ENCODE data around the gene PRSS21.

PRSS21 gene

DNA sequence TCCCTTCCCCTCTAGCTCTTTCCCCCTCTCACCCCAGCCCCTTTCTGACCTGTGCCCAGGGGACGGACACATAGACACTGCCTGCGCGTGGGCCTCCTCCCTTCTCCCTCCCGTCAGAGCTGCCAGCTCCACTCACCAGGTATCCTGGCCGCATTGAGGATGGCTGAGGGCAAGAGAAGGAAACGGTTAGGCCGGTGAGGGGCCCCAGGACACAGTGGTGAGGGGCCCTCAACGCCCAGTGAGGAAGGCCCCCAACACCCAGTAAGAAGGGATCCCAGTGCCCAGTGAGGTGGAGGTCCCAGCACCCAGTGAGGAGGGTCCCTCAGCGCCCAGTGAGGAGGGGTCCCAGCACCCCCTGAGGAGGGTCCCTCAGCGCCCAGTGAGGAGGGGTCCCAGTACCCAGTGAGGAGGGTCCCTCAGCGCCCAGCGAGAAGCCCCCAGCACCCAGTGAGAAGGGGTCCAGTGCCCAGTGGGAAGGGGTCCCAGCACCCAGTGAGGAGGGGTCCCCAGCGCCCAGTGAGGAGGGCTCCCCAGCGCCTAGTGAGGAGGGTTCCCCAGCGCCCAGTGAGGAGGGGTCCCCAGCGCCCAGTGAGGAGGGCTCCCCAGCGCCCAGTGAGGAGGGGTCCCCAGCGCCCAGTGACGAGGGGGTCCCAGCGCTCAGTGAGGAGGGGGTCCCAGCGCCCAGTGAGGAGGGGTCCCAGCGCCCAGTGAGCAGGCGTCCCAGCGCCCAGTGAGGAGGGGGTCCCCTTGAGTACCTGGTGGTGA is 39.8 kb downstream of the PRSS21 start:
- intact Hi-C loops (cut with DNase I), result no loop called here

DNA sequence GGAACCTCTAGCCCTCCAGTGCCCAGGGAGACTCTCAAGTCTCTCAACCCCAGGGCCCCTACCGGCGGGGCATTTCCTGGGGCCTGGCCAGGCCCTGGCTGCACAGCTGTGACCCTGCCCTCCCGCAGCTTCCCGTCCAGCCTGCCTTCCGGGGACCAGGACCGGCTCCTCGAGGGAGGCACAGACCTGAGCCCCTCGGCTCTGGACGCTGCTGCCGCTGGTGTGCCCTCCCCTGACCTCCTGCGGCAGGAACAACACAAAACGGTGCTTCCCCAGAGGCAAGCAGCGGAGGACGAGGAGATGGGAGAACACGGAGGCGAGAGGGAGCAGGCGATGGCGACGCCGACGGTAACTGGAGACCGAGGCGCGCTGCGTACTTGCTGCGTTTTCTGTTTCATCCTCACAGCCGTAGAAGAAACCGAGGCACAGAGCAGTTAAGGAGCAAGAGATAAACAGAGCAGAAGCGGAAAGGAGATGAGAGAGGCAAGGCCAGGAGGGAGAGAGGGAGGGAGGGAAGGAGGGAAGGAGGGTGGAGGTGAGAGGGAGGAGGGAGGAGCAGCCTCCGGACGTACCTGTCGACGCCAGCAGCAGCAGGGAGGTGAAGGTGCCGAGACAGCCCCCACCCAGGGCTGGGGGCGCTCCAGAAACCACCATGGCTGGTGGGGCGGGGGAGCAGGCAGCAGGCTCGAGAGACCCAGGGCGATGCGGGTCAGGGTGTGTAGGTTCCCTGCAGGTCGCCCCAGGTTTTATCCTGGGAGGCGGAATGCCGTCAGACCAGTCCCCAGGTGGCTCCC is 40.6 kb downstream of the PRSS21 start, which contains the start of gene PRSS22:
Gene PRSS22 (minus strand): TSS at position 720 of the 794 bp plus-strand sequence. CDS start 66 bp downstream, at position 654.
- intact Hi-C loops (cut with DNase I), result no loop called here
- peak in 1 of 10 donors; percentile 60 for DNase-seq

More for the DNA sequence above, 39.8 kb downstream of the PRSS21 start:
- peak in 1 of 10 donors; percentile 42 for DNase-seq

- DNase-seq, result peak in 1 of 10 donors; percentile 59
- intact Hi-C loops (cut with DNase I), result no loop called here
These were observed 41.4 kb downstream of the PRSS21 start for GRCh38 chr16:2858245-2859025.

DNA sequence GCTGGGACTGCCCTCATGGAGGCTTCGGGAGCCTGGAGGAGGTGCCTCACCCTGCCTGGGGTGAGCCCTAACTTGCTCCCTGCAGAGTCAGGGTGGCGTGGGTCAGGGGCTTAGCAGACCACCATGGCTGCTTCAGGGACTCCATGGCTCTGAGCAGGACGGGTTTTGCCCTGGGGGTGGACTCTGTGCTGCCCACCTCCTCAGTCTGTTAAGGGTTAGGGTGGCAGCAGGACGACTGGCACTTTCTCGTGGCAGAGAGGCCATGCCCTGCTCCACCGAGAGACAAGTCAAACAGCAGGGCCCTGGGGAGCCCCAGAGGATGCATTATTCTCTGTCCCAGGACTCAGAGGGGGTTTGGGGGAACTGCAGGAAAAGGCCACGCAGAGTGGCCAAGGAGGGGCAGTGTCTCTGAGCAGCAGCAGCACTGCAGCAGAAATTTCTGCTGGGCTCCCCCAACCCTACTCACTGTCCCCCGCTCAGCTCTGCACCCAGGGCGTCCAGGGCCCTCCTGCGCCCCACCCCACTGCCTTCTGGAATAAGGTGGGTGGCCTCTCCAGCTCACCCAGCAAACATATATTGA is 42.7 kb downstream of the PRSS21 start:
- DNase-seq, result peak in 2 of 10 donors; percentile 61 to 64
- intact Hi-C loops (cut with DNase I), result no loop called here

GRCh38 chr16:2860826-2861567 is 44.0 kb downstream of the PRSS21 start:
- DNase-seq, result peak in 2 of 10 donors; percentile 33
- intact Hi-C loops (cut with DNase I), result no loop called here

GRCh38 chr16:2865651-2866050 is 48.6 kb downstream of the PRSS21 start:
- intact Hi-C loops (cut with DNase I), result loop anchor here (5.0 kb wide), 1 partner anchor 88 kb away; the partner anchor contains the start of gene ELOB

DNA sequence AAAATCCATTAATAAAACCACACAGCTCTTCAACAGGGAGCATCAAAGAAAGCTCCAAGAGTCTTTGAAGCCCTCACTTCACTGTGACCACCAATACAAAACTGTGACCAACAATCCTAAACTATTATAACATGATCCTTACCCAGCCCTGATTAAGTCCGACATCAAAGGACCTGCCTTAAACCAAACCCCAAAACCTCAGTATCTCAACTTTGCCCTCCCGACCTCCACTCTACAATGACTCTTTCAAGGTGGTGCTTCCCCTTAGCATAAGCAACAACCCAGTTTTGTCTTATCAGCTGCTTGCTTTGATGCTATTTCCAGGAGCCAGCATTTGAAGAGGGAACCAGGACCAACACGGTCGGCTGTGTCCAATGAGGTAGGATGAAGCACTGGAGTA is 49.4 kb downstream of the PRSS21 start:
- intact Hi-C loops (cut with DNase I), result loop anchor here (5.0 kb wide), 1 partner anchor 89 kb away; the partner anchor contains the start of gene ELOB
- DNase-seq, result no peak

More at GRCh38 chr16:2865651-2866050, 48.6 kb downstream of the PRSS21 start:
- DNase-seq, result no peak

DNA sequence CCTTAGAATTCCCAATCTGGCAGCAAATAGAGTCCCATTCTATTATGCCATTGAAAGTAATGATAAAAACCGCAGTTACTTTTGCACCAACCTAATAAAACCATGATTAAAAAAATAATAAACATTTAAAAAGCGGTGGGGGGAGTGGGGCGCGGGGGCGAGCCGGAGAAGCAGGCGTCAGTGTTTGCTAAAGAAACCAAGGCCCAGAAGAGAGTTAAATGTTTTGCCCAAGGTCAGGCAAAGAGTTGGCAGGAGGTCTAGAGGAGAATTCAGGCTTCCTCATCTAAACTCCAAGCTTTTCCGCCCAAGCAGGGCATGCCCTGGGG is 50.6 kb downstream of the PRSS21 start:
- intact Hi-C loops (cut with DNase I), result loop anchor here (5.0 kb wide), 1 partner anchor 90 kb away; the partner anchor contains the start of gene ELOB
- peak in 1 of 10 donors; percentile 3 for DNase-seq

DNA sequence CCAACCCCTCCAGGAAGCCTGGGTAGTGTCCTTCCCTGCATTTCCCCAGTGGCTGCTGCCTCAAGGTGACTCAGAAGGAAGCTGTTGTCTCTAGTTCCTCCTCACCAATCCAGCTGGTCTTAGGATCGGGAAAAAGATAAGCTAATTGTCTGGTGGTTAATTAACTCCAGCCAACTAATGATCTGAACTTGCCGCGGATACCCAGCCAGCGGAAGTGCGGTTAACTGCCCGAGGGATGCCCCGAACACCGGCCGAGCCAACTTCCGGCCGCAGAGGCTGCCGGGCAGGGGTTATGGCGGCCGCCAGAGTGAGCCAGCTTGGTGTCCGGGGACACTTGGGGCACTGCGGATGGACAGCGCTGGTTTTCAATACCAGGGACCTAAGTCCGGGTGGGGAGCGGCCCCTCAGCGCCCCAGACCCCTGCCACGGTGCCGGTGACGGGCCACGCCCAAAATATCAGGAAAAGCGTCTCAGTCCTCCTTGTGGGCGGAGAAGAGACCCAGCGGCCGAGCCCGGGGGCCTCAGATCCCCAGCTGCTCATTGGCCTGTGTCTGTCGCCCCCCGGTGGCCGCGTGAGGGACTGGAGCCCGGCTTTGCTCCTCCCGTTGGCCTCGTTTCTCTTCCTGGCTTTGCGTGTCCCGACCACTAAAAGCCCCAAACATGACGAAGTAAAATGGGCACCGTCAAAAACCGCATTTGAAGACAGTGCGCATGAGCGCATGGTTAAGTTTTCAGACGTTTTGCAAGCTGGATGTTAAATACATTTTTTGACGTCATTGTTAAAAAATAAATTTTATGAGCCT is 51.2 kb downstream of the PRSS21 start:
- intact Hi-C loops (cut with DNase I), result loop anchor here (5.0 kb wide), 1 partner anchor 91 kb away; the partner anchor contains the start of gene ELOB

More for the DNA sequence above, 51.2 kb downstream of the PRSS21 start:
- peak; percentile 88 to 99 (median 94) for DNase-seq

Data from posterior cingulate gyrus (tissue), 11 donors.